Measurements from ENCODE around the gene TRAF3.
A peak's percentile ranks its signal among the peaks of the same experiment; 100 is the strongest.
"Not testable (repeated sequence)": the region's sequence is repeated elsewhere in the genome, so short reads cannot be mapped to it uniquely, and the experiment has no call there.

TRAF3 gene

GRCh38 chr14:102813691-102814090, 36.4 kb downstream of the TRAF3 start:
- peaks cover 63% of the 10 kb centered on the region for H3K4me1 Mint-ChIP-seq
- no peak for DNase-seq (ENCODE audit: low spot score in 2 of 2)
- H3K27ac Mint-ChIP-seq = peak overlapping the region; percentile 33
- no peak overlapping the region for H3K4me3 Mint-ChIP-seq
- no peak for ATAC-seq (ENCODE audit: low read depth)
- H3K9me3 Mint-ChIP-seq = no peaks in the 10 kb centered on the region
- no peaks in the 10 kb centered on the region for H3K27me3 Mint-ChIP-seq
- H3K36me3 Mint-ChIP-seq = peaks cover 26% of the 10 kb centered on the region

- ATAC-seq (ENCODE audit: low read depth) (no peak), DNase-seq (ENCODE audit: low spot score in 2 of 2) (no peak)
- peaks cover 56% of the 10 kb centered on the region for H3K4me1 Mint-ChIP-seq
- peaks cover 22% of the 10 kb centered on the region for H3K36me3 Mint-ChIP-seq
- H3K27me3 Mint-ChIP-seq = no peaks in the 10 kb centered on the region
- peak overlapping the region; percentile 94 for H3K27ac Mint-ChIP-seq
- no peaks in the 10 kb centered on the region for H3K9me3 Mint-ChIP-seq
- no peak overlapping the region for H3K4me3 Mint-ChIP-seq
These were observed 40.1 kb downstream of the TRAF3 start for GRCh38 chr14:102817318-102817717.

- H3K4me1 Mint-ChIP-seq = peaks cover 58% of the 10 kb centered on the region
- peak overlapping the region; percentile 49 for H3K4me3 Mint-ChIP-seq
- H3K9me3 Mint-ChIP-seq = no peaks in the 10 kb centered on the region
- H3K27me3 Mint-ChIP-seq = no peaks in the 10 kb centered on the region
- H3K27ac Mint-ChIP-seq = peak overlapping the region; percentile 94
- DNase-seq (ENCODE audit: low spot score in 2 of 2) (no peak), ATAC-seq (ENCODE audit: low read depth) (no peak)
- H3K36me3 Mint-ChIP-seq = peaks cover 21% of the 10 kb centered on the region
These were observed 41.0 kb downstream of the TRAF3 start for GRCh38 chr14:102817942-102818940.

GRCh38 chr14:102819176-102819628, 42.0 kb downstream of the TRAF3 start:
- ATAC-seq (ENCODE audit: low read depth) = peak; percentile 82
- no peak for DNase-seq (ENCODE audit: low spot score in 2 of 2)
- H3K4me1 Mint-ChIP-seq = peaks cover 58% of the 10 kb centered on the region
- H3K9me3 Mint-ChIP-seq = no peaks in the 10 kb centered on the region
- no peaks in the 10 kb centered on the region for H3K27me3 Mint-ChIP-seq
- H3K36me3 Mint-ChIP-seq = peaks cover 21% of the 10 kb centered on the region
- peak overlapping the region; percentile 94 for H3K27ac Mint-ChIP-seq
- H3K4me3 Mint-ChIP-seq = peak overlapping the region; percentile 85

- Mint-ChIP-seq H3K36me3 (peaks cover 19% of the 10 kb centered on the region), H3K4me1 (peaks cover 54% of the 10 kb centered on the region), H3K4me3 (peak overlapping the region; percentile 85), H3K9me3 (no peaks in the 10 kb centered on the region), H3K27ac (peak overlapping the region; percentile 94), H3K27me3 (no peaks in the 10 kb centered on the region)
- DNase-seq (ENCODE audit: low spot score in 2 of 2) (no peak), ATAC-seq (ENCODE audit: low read depth) (peak; percentile 18)
These were observed 42.6 kb downstream of the TRAF3 start for GRCh38 chr14:102819747-102820330.

GRCh38 chr14:102821252-102821651, 44.0 kb downstream of the TRAF3 start:
- Mint-ChIP-seq H3K9me3 (no peaks in the 10 kb centered on the region), H3K27me3 (no peaks in the 10 kb centered on the region), H3K4me3 (peak overlapping the region; percentile 65), H3K4me1 (peaks cover 57% of the 10 kb centered on the region), H3K27ac (peak overlapping the region; percentile 53), H3K36me3 (peaks cover 20% of the 10 kb centered on the region)
- no peak for ATAC-seq (ENCODE audit: low read depth)
- DNase-seq (ENCODE audit: low spot score in 2 of 2) = no peak

GRCh38 chr14:102822311-102822863, 45.1 kb downstream of the TRAF3 start:
- Mint-ChIP-seq H3K4me3 (peak overlapping the region; percentile 6), H3K36me3 (peaks cover 12% of the 10 kb centered on the region), H3K27me3 (no peaks in the 10 kb centered on the region), H3K9me3 (no peaks in the 10 kb centered on the region), H3K4me1 (peaks cover 53% of the 10 kb centered on the region), H3K27ac (peak overlapping the region; percentile 0)
- no peak for ATAC-seq (ENCODE audit: low read depth)
- DNase-seq (ENCODE audit: low spot score in 2 of 2) = no peak

GRCh38 chr14:102822887-102823286, 45.6 kb downstream of the TRAF3 start:
- Mint-ChIP-seq H3K36me3 (peaks cover 12% of the 10 kb centered on the region), H3K4me3 (peak overlapping the region; percentile 6), H3K27ac (peak overlapping the region; percentile 0), H3K4me1 (peaks cover 49% of the 10 kb centered on the region)
- H3K27me3 Mint-ChIP-seq; DNase-seq (ENCODE audit: low spot score in 2 of 2); ATAC-seq (ENCODE audit: low read depth); H3K9me3 Mint-ChIP-seq: not testable (repeated sequence)

GRCh38 chr14:102823546-102823945, 46.3 kb downstream of the TRAF3 start:
- Mint-ChIP-seq H3K9me3 (no peaks in the 10 kb centered on the region), H3K4me3 (peak overlapping the region; percentile 5), H3K4me1 (peaks cover 45% of the 10 kb centered on the region), H3K27ac (no peak overlapping the region), H3K36me3 (peaks cover 12% of the 10 kb centered on the region), H3K27me3 (no peaks in the 10 kb centered on the region)
- ATAC-seq (ENCODE audit: low read depth) (no peak), DNase-seq (ENCODE audit: low spot score in 2 of 2) (no peak)

GRCh38 chr14:102824832-102825231, 47.6 kb downstream of the TRAF3 start:
- no peak for DNase-seq (ENCODE audit: low spot score in 2 of 2)

GRCh38 chr14:102825307-102826095, 48.3 kb downstream of the TRAF3 start:
- peaks cover 40% of the 10 kb centered on the region for H3K4me1 Mint-ChIP-seq
- no peak for DNase-seq (ENCODE audit: low spot score in 2 of 2)
- no peaks in the 10 kb centered on the region for H3K9me3 Mint-ChIP-seq
- H3K36me3 Mint-ChIP-seq = peaks cover 10% of the 10 kb centered on the region
- peak overlapping the region; percentile 51 for H3K4me3 Mint-ChIP-seq
- H3K27ac Mint-ChIP-seq = peak overlapping the region; percentile 88
- ATAC-seq (ENCODE audit: low read depth) = peak; percentile 60
- no peaks in the 10 kb centered on the region for H3K27me3 Mint-ChIP-seq

More at GRCh38 chr14:102824832-102825231, 47.6 kb downstream of the TRAF3 start:
- Mint-ChIP-seq H3K36me3 (peaks cover 9% of the 10 kb centered on the region), H3K27ac (no peak overlapping the region), H3K9me3 (no peaks in the 10 kb centered on the region), H3K4me1 (peaks cover 40% of the 10 kb centered on the region), H3K4me3 (no peak overlapping the region), H3K27me3 (no peaks in the 10 kb centered on the region)
- no peak for ATAC-seq (ENCODE audit: low read depth)

- Mint-ChIP-seq H3K27me3 (no peaks in the 10 kb centered on the region), H3K4me1 (peaks cover 44% of the 10 kb centered on the region), H3K4me3 (peak overlapping the region; percentile 51), H3K27ac (peak overlapping the region; percentile 88), H3K36me3 (peaks cover 14% of the 10 kb centered on the region), H3K9me3 (no peaks in the 10 kb centered on the region)
- DNase-seq (ENCODE audit: low spot score in 2 of 2) (no peak), ATAC-seq (ENCODE audit: low read depth) (no peak)
These were observed 48.9 kb downstream of the TRAF3 start for GRCh38 chr14:102826161-102826560.
